T-helper 2 cell (primary cell): ENCODE results near the gene SAMD10.
A peak's percentile ranks its signal among the peaks of the same experiment; 100 is the strongest.

Experiments
- DNase-seq, 5 experiments: peaks; one replicate each; pipeline versions ENCODE4 v3.0.0 to v3.0.0-alpha.2; 2012 to 2022
- total RNA-seq, 2 donors: gene quantifications; one replicate each; lab custom pipeline; 2026; lab: John Stamatoyannopoulos, UW

The SAMD10 gene
- total RNA-seq: 7.9 to 11.8 reads per million in 2 donors

GRCh38 chr20:63979557-63980316 lies at the start of gene SAMD10:
Gene SAMD10, minus strand, starts transcription at chr20:63979642. Its CDS starts 175 bp downstream, at chr20:63979467.
- peak; percentile 39 to 79 (median 62) for DNase-seq

- DNase-seq: no peak
These were observed 48.7 kb upstream of the SAMD10 start for GRCh38 chr20:64027981-64028685.

DNA sequence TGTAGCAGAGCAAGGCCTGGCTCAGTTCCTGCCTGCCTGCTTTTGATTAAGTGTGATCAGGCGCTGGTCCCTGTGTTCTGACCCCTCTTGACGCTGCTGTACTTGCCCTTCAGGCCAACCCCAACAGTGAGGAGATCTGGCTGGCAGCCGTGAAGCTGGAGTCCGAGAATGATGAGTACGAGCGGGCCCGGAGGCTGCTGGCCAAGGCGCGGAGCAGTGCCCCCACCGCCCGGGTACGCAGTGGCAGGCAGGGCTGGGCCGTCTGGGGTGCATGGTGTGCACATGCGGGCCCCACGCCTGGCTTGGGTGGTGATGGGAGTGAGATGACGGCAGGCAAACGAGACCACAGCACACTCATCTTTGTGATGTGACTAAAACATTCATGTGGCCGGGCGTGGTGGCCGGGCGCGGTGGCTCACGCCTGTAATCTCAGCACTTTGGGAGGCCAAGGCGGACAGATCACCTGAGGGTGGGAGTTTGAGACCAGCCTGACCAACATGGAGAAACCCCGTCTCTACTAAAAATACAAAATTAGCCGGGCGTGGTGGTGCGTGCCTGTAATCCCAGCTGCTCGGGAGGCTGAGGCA lies 46.5 kb upstream of the SAMD10 start:
- no peak for DNase-seq

DNA sequence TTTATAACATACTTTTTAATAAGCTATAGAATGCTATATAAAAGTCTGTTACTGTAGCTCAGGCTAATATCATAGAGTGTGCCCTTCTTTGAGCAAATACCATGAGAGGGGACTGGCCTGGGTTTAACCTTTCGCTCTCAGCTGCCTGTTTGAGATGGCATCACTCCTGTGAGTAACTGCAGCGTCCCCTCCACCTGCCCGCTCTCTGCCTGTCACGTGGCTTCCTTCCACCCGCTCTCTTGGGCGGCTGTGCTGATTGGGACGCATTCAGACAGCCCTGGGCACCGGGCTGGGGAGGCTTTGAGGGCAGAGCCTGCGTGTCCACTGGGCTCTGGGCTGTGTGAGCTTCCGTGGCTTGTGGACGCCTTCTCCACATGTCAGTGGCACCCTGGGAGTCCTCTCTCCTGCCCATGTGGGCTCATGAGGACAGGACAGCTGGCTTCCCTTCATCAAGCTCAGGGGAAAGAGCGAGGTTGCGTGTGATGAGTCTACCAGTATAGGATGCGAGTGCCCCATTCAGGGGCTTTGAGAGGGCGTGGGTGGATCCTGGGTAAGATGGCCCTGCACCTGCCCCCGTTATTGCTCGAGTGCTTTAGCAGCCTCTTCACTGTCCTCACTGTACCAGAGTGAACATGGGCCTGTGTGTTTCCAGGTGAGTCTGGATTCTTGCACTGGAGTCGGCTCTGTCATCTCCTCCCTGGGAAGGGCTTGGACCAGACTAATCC lies 45.8 kb upstream of the SAMD10 start:
- DNase-seq: no peak

DNA sequence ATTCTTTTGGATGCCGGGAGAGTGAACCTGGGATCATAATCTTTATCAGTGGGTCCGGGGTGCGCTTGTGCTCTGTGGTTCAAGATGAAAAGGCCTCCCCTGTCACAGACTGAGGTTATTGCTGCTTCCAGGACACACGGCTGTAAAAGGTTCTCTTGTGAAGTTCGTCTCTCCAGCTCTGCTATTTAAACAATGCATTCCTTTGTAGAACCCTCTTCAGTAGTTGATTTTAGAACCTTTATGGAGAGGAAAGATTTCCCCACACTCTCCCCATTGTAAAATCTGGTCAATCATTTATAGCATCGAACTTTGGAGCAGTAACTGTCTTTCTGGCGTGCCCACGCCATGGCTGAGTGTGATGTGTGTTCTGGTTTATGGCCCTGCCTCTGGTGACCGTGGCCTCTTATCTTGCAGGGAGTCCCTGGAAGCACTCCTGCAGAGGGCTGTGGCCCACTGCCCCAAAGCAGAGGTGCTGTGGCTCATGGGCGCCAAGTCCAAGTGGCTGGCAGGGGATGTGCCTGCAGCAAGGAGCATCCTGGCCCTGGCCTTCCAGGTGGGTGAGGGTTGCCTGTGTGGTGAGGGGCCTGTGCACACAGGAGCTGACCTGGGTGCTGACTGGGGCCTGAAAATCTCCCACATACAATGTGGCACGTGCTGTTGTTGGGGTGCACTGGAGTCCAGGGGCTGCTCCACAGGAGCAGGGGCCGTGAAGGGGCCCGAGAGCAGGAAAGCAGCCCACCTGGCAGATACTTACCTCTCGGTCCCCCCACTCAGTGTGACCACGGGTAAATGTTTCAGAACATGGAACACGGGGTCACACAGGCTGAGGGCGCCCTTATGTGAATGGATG lies 44.9 kb upstream of the SAMD10 start:
- no peak for DNase-seq

DNA sequence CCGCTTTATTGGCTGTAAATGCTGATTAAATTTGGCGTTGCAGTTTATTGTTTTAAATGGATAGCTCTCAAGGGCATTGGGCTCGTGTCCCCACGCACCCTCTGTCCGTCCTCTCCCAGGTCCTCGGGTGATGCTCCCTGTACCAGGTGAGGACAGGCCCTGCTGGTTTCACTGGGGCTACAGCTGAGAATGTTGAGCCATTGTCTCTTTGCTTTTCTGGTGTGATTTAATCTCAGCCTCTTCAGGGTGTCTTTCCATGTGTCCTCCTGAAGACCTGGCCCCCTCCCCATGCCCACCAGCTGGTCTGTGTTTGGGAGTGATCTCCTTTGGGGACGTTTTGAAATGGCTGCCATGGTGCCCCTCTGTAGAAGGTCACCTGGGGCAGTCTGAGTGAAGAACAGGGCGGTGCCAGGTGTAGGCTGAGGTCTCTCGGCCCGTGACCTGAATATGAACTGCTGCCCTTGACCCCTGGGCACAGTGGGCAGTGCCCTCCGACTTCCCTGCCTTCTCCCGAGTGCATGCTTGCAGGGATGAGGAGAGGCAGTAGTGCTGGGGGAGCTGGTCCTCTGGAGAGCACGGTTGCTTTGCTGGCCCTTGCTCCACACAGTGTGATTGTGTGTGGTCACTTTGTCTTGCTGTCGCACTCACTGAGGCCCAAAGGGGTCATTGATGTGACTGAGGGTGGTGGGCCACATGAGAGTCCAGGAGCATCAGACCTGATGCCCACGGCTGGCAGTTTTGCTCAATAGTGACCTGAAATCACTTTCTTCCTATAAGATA lies 44.1 kb upstream of the SAMD10 start:
- DNase-seq: no peak

DNA sequence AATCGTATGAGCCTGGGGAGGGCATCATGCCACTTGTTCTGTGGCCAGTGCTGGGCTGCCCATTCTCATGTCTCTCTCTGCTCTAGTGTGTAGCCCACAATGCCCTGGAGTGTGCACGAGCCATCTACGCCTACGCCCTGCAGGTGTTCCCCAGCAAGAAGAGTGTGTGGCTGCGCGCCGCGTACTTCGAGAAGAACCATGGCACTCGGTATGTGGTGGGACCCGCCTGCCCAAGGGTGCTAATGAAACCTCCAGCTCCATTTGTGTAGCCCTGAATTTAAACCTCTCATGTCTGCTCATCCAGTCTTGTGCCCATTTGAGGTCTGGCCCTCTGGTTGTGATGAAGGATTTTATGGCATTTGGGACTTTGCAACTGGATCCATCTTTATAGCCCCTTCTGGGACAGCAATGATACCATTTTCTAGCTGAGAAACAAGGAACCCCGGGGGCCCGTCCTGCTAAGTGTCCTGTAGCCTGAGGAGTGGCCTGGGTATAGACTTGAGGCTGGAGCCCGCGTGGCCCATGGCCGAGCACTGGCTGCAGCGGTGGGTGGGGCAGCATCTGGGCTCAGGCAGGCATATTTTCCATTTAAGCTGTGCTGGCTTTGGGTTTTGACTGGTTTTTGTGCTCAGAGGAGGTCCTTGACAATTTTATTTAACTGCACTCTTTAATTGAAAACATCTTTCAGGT lies 43.4 kb upstream of the SAMD10 start:
- DNase-seq: no peak

GRCh38 chr20:64021124-64021975 lies 41.9 kb upstream of the SAMD10 start:
- DNase-seq: no peak

DNA sequence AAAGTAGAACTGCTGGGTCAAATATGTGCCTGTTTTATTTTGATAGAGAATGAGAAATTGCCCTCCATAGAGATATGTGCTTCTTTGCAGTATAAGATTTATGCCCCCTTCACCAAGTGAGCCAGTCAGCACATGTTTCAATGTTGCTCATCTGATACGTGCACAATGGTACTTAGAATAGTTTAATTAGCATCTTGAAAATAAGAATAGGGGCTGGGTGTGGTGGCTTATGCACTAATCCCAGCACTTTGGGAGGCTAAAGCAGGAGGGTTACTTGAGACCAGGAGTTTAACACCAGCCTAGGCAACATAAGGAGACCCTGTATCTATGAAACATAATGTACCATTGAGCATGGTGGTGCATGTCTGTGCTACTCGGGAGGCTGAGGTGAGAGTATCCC lies 36.2 kb upstream of the SAMD10 start:
- DNase-seq: no peak

DNA sequence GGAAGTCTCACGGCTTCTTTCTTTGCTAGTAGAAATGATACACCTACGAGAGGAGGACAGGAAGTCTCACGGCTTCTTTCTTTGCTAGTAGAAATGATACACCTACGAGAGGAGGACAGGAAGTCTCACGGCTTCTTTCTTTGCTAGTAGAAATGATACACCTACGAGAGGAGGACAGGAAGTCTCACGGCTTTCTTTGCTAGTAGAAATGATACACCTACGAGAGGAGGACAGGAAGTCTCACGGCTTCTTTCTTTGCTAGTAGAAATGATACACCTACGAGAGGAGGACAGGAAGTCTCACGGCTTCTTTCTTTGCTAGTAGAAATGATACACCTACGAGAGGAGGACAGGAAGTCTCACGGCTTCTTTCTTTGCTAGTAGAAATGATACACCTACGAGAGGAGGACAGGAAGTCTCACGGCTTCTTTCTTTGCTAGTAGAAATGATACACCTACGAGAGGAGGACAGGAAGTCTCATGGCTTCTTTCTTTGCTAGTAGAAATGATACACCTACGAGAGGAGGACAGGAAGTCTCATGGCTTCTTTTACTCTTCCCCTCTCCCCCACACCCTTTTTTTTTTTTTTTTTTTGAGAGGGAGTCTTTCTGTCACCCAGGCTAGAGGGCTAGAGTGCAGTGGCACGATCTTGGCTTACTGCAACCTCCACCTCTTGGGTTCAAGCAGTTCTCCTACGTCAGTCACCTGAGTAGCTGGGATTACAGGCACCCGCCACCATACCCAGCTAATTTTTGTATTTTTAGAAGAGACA lies 33.1 kb upstream of the SAMD10 start:
- peak in 2 of 5 experiments; percentile 34 to 43 for DNase-seq

- DNase-seq: no peak
These were observed 31.9 kb upstream of the SAMD10 start for GRCh38 chr20:64011366-64011779.

DNA sequence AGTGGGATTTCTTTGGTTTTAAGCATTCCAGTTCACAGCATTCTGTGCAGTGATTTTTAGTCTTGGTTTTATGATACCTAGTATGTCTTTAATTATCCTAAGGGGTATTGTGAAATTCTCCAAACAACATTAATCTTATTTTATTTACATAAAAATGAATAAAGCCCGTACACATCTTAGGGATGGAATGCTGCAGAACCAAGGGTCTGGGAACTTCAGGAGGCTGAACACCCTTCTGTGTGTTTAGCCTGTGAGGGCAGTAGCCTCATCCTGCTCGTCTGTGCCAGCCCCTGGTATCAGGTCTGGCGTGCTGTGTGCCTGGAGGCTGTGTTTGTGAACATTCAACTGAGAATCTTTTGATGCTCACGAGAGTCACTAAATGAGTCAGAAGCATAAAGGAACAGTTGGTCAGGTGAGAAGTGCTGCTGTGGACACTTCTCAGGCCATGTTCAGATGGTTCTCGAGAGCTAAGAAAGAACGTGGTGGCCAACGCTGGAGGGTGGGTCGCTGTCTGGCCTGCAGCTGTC lies 31.3 kb upstream of the SAMD10 start:
- peak in 1 of 5 experiments; percentile 69 for DNase-seq

DNA sequence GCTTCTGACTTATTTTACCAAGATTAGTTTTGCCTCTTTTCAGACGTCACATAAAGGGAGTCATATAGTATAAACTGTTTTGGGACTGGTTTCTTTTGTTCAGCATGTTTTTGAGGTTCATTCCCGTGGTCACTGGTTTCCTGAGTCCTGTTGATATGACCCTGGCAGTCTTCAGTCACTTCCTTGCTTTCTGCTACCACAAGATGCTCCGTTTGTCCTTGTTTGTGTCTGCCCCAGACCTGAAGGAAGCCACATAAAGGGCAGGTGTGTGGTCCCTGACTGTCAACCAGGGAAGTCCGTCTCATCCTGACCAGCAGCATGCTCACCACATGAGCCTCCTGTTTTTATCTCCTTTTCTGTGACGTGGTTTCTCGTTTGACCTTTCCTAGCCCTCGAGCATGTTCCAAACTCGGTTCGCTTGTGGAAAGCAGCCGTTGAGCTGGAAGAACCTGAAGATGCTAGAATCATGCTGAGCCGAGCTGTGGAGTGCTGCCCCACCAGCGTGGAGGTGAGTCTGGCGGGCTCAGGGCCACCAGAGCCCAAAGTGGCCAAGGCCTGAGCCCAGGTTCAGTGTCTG lies 30.5 kb upstream of the SAMD10 start:
- peak in 1 of 5 experiments; percentile 62 for DNase-seq

- no peak for DNase-seq
These were observed 27.5 kb upstream of the SAMD10 start for GRCh38 chr20:64006902-64007301.

GRCh38 chr20:64006490-64006889 lies 27.0 kb upstream of the SAMD10 start:
- no peak for DNase-seq

DNA sequence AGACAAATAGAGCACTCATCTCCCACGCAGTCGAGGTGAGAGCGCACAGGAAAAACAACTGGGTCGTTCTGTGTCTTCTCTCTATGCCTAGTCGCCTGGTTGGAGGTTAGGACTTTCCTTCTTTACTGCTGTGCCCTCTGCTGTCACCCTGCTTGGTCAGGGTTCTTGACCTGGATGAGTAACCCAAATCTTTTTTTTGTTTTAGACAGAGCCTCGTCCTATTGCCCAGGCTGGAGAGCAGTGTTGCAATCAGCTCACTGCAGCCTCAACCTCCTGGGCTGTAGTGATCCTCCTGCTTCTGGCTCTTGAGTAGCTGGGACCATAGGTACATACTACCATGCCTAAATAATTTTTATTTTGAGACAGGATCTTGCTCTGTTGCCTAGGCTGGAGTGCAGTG lies 26.0 kb upstream of the SAMD10 start:
- no peak for DNase-seq

GRCh38 chr20:64003960-64004725 lies 24.7 kb upstream of the SAMD10 start:
- DNase-seq: no peak
